ENCODE data around the gene FKBP14. TPM values are rescaled to one million over a fixed set of nuclear protein-coding genes. Genes with fewer than 3 reads are reported as not detected.

Gene FKBP14
- total RNA-seq, 1 experiment from 2014 or later = 11.5 TPM

- Histone ChIP-seq H2BK120ac (ENCODE audit: low read depth, low read length, poor library complexity, severe bottlenecking) (no peak overlapping the region), H3K9me3 (ENCODE audit: control insufficient read depth, low read depth, low read length) (no peaks in the 10 kb centered on the region), H3K4ac (ENCODE audit: low read depth, low read length) (no peak overlapping the region), H4K5ac (ENCODE audit: insufficient read length, low read depth, low read length) (no peak overlapping the region), H3K79me2 (ENCODE audit: insufficient read depth, low read length) (peaks cover 23% of the 10 kb centered on the region; the same call in 1 of the 2 replicates), H3T11ph (ENCODE audit: low read length) (no peak overlapping the region), H3K14ac (ENCODE audit: insufficient read depth, low read length) (no peak overlapping the region), H3K4me1 (ENCODE audit: insufficient read depth, low read length) (peaks cover 4% of the 10 kb centered on the region; the same call in 1 of the 2 replicates), H4K20me1 (ENCODE audit: control insufficient read depth, insufficient read depth, insufficient read length) (no peaks in the 10 kb centered on the region), H2AK5ac (ENCODE audit: insufficient read length, low read length) (no peak overlapping the region), H3K9ac (ENCODE audit: extremely low read depth, insufficient read length, low read length) (peak overlapping the region; percentile 68), H3K27me3 (ENCODE audit: insufficient read depth, low read length) (no peaks in the 10 kb centered on the region), H3K27ac (ENCODE audit: insufficient read length, low read depth, low read length) (no peak overlapping the region), H2BK5ac (ENCODE audit: insufficient read length, low read length) (no peak overlapping the region), H3K23me2 (ENCODE audit: insufficient read length, low read depth, low read length, poor library complexity, severe bottlenecking) (peaks cover 10% of the 10 kb centered on the region), H4K8ac (replicated peaks; ENCODE audit: insufficient read length, low read depth, low read length) (no peak overlapping the region), H2BK12ac (ENCODE audit: insufficient read length, low read depth, low read length) (no peak overlapping the region), H3K56ac (ENCODE audit: insufficient read length, low read depth, low read length) (no peak overlapping the region), H2BK15ac (ENCODE audit: low read depth, low read length) (no peak overlapping the region), H3K23ac (ENCODE audit: insufficient read length, low read depth, low read length) (no peak overlapping the region), H3K4me2 (ENCODE audit: insufficient read depth, insufficient read length, low read length) (peak overlapping the region; percentile 71), H2AFZ (ENCODE audit: low read length) (no peak overlapping the region), H3K79me1 (ENCODE audit: insufficient read depth, low read depth, low read length, poor library complexity, severe bottlenecking) (peaks cover 11% of the 10 kb centered on the region), H2BK20ac (ENCODE audit: low read depth, low read length, poor library complexity, severe bottlenecking) (no peak overlapping the region), H4K91ac (ENCODE audit: insufficient read length, low read depth, low read length) (no peak overlapping the region), H3K18ac (ENCODE audit: insufficient read length, low read depth, low read length) (no peak overlapping the region)
- no peak for TF ChIP-seq CTCF (conservative IDR thresholded peaks at IDR 0.05)
- Mint-ChIP-seq H3K4me1 (peaks cover 22% of the 10 kb centered on the region in 2 experiments), H3K27me3 (ENCODE audit: low read depth) (no peaks in the 10 kb centered on the region), H3K9me3 (no peaks in the 10 kb centered on the region), H3K4me3 (no peak overlapping the region), H3K27ac (peak overlapping the region; percentile 61 to 95 (median 93); a peak in 5 of 7 replicates), H3K36me3 (ENCODE audit: insufficient read depth in 1 of 3, low read depth in 3 of 3) (peaks cover 0 to 2% (median under 1%) of the 10 kb centered on the region in 3 experiments; a peak in 4 of 7 replicates)
- no CpG with 5 or more reads among the region's 42 CpGs for WGBS (ENCODE audit: extremely low coverage, insufficient read length, low lambda C conversion rate)
- peak; percentile 71 for DNase-seq
Measured at GRCh38 chr7:30028749-30029635, 2.5 kb upstream of the FKBP14 start.

All from H9 (cell line).